Right lobe of liver (tissue), 6 donors: Measurements from ENCODE around the gene DIS3L2. TPM values are rescaled to one million over a fixed set of nuclear protein-coding genes. Genes with fewer than 3 reads are reported as not detected.

Experiments
- ATAC-seq, 4 donors: fragments of 200-7000 bp; cut with Tn5 transposase; one replicate each; pipeline ENCODE4 v1.9.1; 2020; ENCODE audit warnings: mild to moderate bottlenecking in 4 of 4, moderate library complexity in 4 of 4
- DNase-seq, 3 donors: peaks; one replicate each; pipeline ENCODE4 v3.0.0-alpha.2; 2020
- H3K27ac ChIP-seq, 3 donors: fragments of 200-600 bp; one replicate each; pipeline ENCODE4 v1.8.0; 2022
- H3K27me3 ChIP-seq, 2 donors: fragments of 200-600 bp; one replicate each; pipeline ENCODE4 v1.8.0; 2022
- H3K36me3 ChIP-seq, 4 donors: fragments of 200-600 bp; sonication (generic) in 1 of 4; one replicate each; pipeline versions ENCODE4 v1.5.1 to v1.8.0; 2017 to 2022; ENCODE audit warnings: control low read depth in 1 of 4
- H3K4me1 ChIP-seq, 4 donors: fragments of 200-600 bp; sonication (generic) in 1 of 4; one replicate each; pipeline versions ENCODE4 v1.5.1 to v1.8.0; 2017 to 2022; ENCODE audit warnings: control low read depth in 1 of 4
- H3K4me3 ChIP-seq, 3 donors: fragments of 200-600 bp; one replicate each; pipeline ENCODE4 v1.8.0; 2022
- H3K9me3 ChIP-seq, 4 donors: fragments of 200-600 bp; sonication (generic) in 1 of 4; one replicate each; pipeline versions ENCODE4 v1.5.1 to v1.8.0; 2017 to 2022; ENCODE audit warnings: control low read depth in 1 of 4
- CTCF ChIP-seq, 4 donors: fragments of 200-600 bp in 3 of 4; fragments of 450-650 bp in 1 of 4; IDR thresholded peaks; one replicate each; pipeline versions ENCODE4 v1.5.1 to v1.8.0; 2016 to 2022; ENCODE audit warnings: antibody characterized with exemption in 4 of 4, mild to moderate bottlenecking in 2 of 4
- POLR2A ChIP-seq: fragments of 450-650 bp; IDR thresholded peaks from one replicate; pipeline ENCODE4 v1.6.1; 2017; ENCODE audit warnings: antibody characterized with exemption, mild to moderate bottlenecking
- WGBS: methylation state at CpG from one replicate; pipeline ENCODE4 v1.1.6; 2018; ENCODE audit warnings: low coverage, low lambda C conversion rate; ENCODE audit not compliant: insufficient coverage; ENCODE audit errors: missing lambda C conversion rate; 5-methylcytosine and 5-hydroxymethylcytosine counted together
- intact Hi-C, 2 donors: fragments of 100-400 bp; cut with DNase I; formaldehyde crosslinking; loops; one replicate each; pipeline versions ENCODE4 v1.11.2 to v1.14.1; 2022
- total RNA-seq, 6 experiments: library from RNA; depleted of rRNA in 2 of 6; stranded (reverse); fragments of >200 nt in 2 of 6; fragmentation: NEBNext Ultra II Directional in 3 of 6; extraction: Animal tissue kit (Norgen Biotek cat#: 25700) in 3 of 6; gene quantifications; one replicate each; pipeline versions ENCODE4 v1.1.0 to v1.2.4, GENCODE V29; 2016 to 2023
- donor health status: DM: no; HTN: yes; CAD: no.
- donor health status: DM: no; HTN: no; CAD: no.
- donor health status: DM: no; HTN: no; CAD: no.
- donor health status: DM: no; HTN: yes; CAD: no.
- donor health status: DM: no; HTN: yes; CAD: no.

Gene DIS3L2
- total RNA-seq, 6 experiments from 2014 or later, result 8.1 to 22.3 (median 16.7) TPM

- DNase-seq (no peak), ATAC-seq (no peak)
- H3K9me3 ChIP-seq, result no peaks in the 10 kb centered on the region
- no peak for TF ChIP-seq CTCF (IDR thresholded peaks at IDR 0.05)
- TF ChIP-seq POLR2A, result no peak
- no peaks in the 10 kb centered on the region for H3K27me3 ChIP-seq
- no peaks in the 10 kb centered on the region for H3K36me3 ChIP-seq
- no peak overlapping the region for H3K4me3 ChIP-seq
- WGBS, result 89% methylated on average over 4 of the region's 6 CpGs
- no peaks in the 10 kb centered on the region for H3K4me1 ChIP-seq
- no peak overlapping the region for H3K27ac ChIP-seq
- intact Hi-C loops, result no loop called here
Observed at GRCh38 chr2:232218778-232219495, 257.4 kb downstream of the DIS3L2 start.

- no peaks in the 10 kb centered on the region for H3K9me3 ChIP-seq
- no peak overlapping the region for H3K4me3 ChIP-seq
- ATAC-seq (no peak), DNase-seq (no peak)
- TF ChIP-seq CTCF (IDR thresholded peaks at IDR 0.05) (no peak), POLR2A (no peak)
- H3K27me3 ChIP-seq, result no peaks in the 10 kb centered on the region
- no peaks in the 10 kb centered on the region for H3K4me1 ChIP-seq
- no peak overlapping the region for H3K27ac ChIP-seq
- intact Hi-C loops, result no loop called here
- no peaks in the 10 kb centered on the region for H3K36me3 ChIP-seq
- WGBS, result 50% methylated on average over 2 of the region's 2 CpGs
Observed at GRCh38 chr2:232219496-232219870, 258.0 kb downstream of the DIS3L2 start.

- H3K27me3 ChIP-seq, result no peaks in the 10 kb centered on the region
- no peak for DNase-seq
- no peak for ATAC-seq
- H3K9me3 ChIP-seq, result no peaks in the 10 kb centered on the region
- WGBS, result 93% methylated on average over 5 of the region's 5 CpGs
- H3K4me3 ChIP-seq, result no peak overlapping the region
- no peaks in the 10 kb centered on the region for H3K4me1 ChIP-seq
- H3K36me3 ChIP-seq, result no peaks in the 10 kb centered on the region
- no peak for TF ChIP-seq CTCF (IDR thresholded peaks at IDR 0.05)
- no peak for TF ChIP-seq POLR2A
- no peak overlapping the region for H3K27ac ChIP-seq
- intact Hi-C loops, result no loop called here
Observed at GRCh38 chr2:232219932-232220331, 258.4 kb downstream of the DIS3L2 start.

GRCh38 chr2:232225429-232225828 is 263.9 kb downstream of the DIS3L2 start:
- TF ChIP-seq CTCF (IDR thresholded peaks at IDR 0.05), result no peak
- TF ChIP-seq POLR2A, result no peak
- ATAC-seq, result no peak
- no peaks in the 10 kb centered on the region for H3K4me1 ChIP-seq
- no peaks in the 10 kb centered on the region for H3K27me3 ChIP-seq
- no peaks in the 10 kb centered on the region for H3K36me3 ChIP-seq
- 50% methylated on average over 2 of the region's 2 CpGs for WGBS
- H3K27ac ChIP-seq, result no peak overlapping the region
- no peak overlapping the region for H3K4me3 ChIP-seq
- intact Hi-C loops, result no loop called here
- no peak for DNase-seq
- H3K9me3 ChIP-seq, result no peaks in the 10 kb centered on the region
